VCaP (cell line): Measurements from ENCODE around the gene LGALSL.
A peak's percentile ranks its signal among the peaks of the same experiment; 100 is the strongest.

Experiments
- H3K27ac ChIP-seq: fragments of 450-650 bp; 2 replicates; pipeline ENCODE4 v1.5.1; 2017
- CTCF ChIP-seq: fragments of 450-650 bp; conservative IDR thresholded peaks from 2 replicates; pipeline ENCODE4 v1.5.1; 2017; ENCODE audit warnings: mild to moderate bottlenecking, moderate library complexity

Gene LGALSL

GRCh38 chr2:64481665-64482064, 27.7 kb downstream of the LGALSL start:
- peak overlapping the region; percentile 75 for H3K27ac ChIP-seq
- TF ChIP-seq CTCF, result no peak

- TF ChIP-seq CTCF, result no peak
These were observed 28.3 kb downstream of the LGALSL start for GRCh38 chr2:64482243-64482642.

GRCh38 chr2:64482765-64483504, 29.0 kb downstream of the LGALSL start:
- TF ChIP-seq CTCF, result no peak
- peak overlapping the region; percentile 75 for H3K27ac ChIP-seq

More at GRCh38 chr2:64482243-64482642, 28.3 kb downstream of the LGALSL start:
- peak overlapping the region; percentile 75 for H3K27ac ChIP-seq

- no peak for TF ChIP-seq CTCF
- peak overlapping the region; percentile 44 for H3K27ac ChIP-seq
These were observed 31.4 kb downstream of the LGALSL start for GRCh38 chr2:64485331-64485730.

GRCh38 chr2:64485961-64486360, 32.0 kb downstream of the LGALSL start:
- TF ChIP-seq CTCF, result no peak

GRCh38 chr2:64487256-64488049, 33.5 kb downstream of the LGALSL start:
- no peak overlapping the region for H3K27ac ChIP-seq
- TF ChIP-seq CTCF, result no peak

More at GRCh38 chr2:64485961-64486360, 32.0 kb downstream of the LGALSL start:
- peak overlapping the region; percentile 44 for H3K27ac ChIP-seq
